ENCODE results near the gene NUDCD3.

- no peak for TF ChIP-seq CTCF (IDR thresholded peaks at IDR 0.05)
- no peak for TF ChIP-seq POLR2AphosphoS5 (IDR thresholded peaks at IDR 0.05)
- TF ChIP-seq POLR2A (IDR thresholded peaks at IDR 0.05), result no peak
These were observed 12.5 kb downstream of the NUDCD3 start for GRCh38 chr7:44477938-44478337.

Data from suprapubic skin (tissue), 4 donors.